GM12891 (cell line): ENCODE measurements around the gene MAP3K19.

ENCODE experiments used
- PAX5 ChIP-seq: IDR thresholded peaks from 2 replicates; pipeline ENCODE4 v1.6.1; 2011; ENCODE audit warnings: low read length, moderate library complexity, mild to moderate bottlenecking; ENCODE audit not compliant: insufficient read depth, severe bottlenecking
- POLR2A ChIP-seq: IDR thresholded peaks from 2 replicates; pipeline ENCODE4 v1.6.1; 2011; ENCODE audit warnings: low read depth, low read length, control low read depth
- POLR2AphosphoS5 ChIP-seq: IDR thresholded peaks from 2 replicates; pipeline ENCODE4 v1.6.1; 2011; ENCODE audit warnings: low read depth, low read length, control low read depth
- SPI1 ChIP-seq: IDR thresholded peaks from 2 replicates; pipeline ENCODE4 v1.6.1; 2011; ENCODE audit warnings: low read depth, low read length, control low read depth
- TAF1 ChIP-seq: IDR thresholded peaks from 2 replicates; pipeline ENCODE4 v1.6.1; 2011; ENCODE audit warnings: low read depth, low read length, control low read depth

GRCh38 chr2:134952608-134953007 lies 94.6 kb downstream of the MAP3K19 start:
- no peak for TF ChIP-seq POLR2AphosphoS5
- TF ChIP-seq POLR2A, result no peak
- TF ChIP-seq TAF1, result no peak
- TF ChIP-seq PAX5, result no peak
- TF ChIP-seq SPI1, result no peak
